HG02938 (cell line): ENCODE data around the gene NELL2.
"Not testable (repeated sequence)": the region's sequence is repeated elsewhere in the genome, so short reads cannot be mapped to it uniquely, and the experiment has no call there.

ENCODE experiments used
- ATAC-seq: cut with Tn5 transposase; IDR thresholded peaks from one replicate; pipeline ENCODE4 v1.9.1; 2021; ENCODE audit warnings: mild to moderate bottlenecking, moderate library complexity; ENCODE audit not compliant: unreplicated experiment

NELL2 gene

DNA sequence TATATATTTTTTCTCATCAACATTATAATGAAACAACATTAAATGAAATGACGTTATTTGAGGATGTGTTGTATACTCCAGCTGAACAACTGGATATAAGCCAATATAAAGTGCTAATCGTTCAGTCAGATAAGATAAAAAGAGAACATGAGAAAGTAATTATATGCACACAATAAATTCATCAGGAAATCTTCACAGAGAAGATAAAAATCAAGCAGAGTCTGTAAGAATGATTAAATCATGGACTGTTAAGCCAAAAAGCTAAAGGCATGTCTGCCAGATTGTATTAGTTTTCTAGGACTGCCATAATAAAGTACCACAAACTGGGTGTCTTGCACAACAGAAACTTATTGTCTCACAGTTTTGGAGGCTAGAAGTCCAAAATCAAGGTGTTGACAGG is 178.6 kb downstream of the NELL2 start:
- ATAC-seq, result no peak

DNA sequence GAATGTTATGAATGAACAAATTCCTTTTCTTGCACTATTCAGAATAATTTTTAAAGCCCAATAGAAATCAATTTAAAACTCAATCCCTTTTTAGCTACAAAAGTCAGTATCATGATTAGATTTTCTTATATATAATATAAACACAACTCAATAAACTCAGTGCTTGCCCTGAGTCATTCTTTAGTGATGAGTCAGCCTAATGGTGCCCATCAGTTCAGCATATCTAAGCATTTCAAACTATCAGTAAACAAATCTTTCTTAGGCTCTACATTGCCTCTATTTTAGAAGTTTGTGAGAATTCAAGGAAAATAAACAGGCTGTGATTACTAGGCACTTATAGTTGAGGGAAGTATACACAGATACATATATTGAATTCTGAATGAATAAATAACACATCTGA is 179.6 kb downstream of the NELL2 start:
- no peak for ATAC-seq

DNA sequence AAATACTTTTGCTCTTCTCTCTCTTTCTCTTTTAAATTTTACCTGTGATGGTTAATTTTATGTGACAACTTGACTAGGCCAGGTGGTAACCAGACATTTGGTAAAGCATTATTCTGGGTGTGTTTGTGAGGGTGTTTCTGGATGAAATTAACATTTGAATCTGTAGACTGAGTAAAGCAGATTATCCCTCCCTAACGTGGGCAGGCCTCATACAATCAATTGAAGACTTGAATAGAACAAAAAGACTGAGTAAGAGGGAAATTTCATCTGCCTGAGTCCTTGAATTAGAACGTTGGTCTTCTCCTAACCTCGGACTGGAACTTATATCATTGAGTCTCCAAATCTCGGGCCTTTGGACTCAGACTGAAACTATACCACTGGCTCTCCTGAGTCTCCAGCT is 182.1 kb downstream of the NELL2 start:
- ATAC-seq, result no peak

DNA sequence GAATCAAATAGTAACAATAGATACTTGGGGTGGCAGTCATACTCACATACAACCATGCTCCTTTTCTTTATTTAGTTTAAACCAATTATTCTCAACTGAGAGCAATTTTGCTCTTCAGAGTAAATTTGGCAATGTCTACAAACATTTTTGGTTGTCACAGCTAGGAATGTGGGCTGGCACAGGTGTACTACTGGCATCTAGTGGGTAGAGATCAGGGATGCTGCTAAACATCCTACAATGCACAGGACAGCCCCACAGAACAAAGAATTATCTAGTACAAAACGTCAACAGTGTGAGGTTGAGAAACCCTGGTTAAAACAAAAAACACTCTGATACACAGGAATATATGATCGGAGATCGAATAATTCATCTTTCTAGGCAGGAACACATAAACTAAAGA is 186.5 kb downstream of the NELL2 start:
- no peak for ATAC-seq

DNA sequence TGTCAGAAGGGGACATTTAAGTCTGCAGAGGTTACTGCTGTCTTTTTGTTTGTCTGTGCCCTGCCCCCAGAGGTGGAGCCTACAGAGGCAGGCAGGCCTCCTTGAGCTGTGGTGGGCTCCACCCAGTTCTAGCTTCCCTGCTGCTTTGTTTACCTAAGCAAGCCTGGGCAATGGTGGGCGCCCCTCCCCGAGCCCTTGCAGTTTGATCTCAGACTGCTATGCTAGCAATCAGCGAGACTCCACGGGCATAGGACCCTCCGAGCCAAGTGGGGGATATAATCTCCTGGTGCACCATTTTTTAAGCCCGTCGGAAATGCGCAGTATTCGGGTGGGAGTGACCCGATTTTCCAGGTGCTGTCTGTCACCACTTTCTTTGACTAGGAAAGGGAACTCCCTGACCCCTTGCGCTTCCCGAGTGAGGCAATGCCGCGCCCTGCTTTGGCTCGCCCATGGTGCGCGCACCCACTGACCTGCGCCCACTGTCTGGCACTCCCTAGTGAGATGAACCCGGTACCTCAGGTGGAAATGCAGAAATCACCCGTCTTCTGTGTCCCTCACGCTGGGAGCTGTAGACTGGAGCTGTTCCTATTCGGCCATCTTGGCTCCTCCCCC is 189.2 kb downstream of the NELL2 start:
- ATAC-seq, result not testable (repeated sequence)

DNA sequence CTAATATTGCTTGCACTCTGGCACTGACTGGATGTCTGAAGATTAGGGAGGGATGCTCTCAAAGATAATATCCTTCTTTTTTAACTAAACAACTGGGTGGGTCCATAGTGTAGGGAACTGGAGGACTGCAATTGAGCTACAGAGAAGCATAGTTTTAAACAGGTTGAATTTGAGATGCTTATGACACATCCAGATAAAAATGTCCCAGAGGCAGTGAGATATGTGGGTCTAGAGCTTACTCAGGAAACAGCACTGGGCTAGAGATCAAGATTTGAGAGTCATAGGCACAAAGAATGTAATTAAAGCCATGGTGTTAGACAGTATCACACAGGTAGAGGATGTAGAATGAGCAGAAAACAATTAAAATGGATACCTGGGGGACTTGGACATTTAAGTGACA is 198.4 kb downstream of the NELL2 start:
- no peak for ATAC-seq

DNA sequence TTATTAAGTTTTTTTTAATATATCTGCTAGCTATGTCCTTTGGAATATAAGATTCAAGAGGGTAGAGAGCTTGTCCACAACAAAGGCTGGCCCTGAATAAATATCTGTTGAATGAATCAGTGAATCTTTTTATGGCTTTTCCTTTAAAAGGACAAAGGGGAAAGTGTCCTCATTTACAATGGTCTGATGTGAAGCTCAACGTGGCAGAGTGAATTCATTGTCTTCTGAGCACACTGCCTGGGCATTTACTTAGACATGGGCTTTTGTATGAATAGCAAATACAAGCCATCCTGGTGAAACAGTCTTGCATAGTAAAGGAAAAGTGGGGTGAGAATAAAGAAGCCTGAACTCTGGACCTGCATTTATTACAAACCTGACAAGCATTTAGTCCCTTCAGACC is 201.2 kb downstream of the NELL2 start:
- no peak for ATAC-seq

DNA sequence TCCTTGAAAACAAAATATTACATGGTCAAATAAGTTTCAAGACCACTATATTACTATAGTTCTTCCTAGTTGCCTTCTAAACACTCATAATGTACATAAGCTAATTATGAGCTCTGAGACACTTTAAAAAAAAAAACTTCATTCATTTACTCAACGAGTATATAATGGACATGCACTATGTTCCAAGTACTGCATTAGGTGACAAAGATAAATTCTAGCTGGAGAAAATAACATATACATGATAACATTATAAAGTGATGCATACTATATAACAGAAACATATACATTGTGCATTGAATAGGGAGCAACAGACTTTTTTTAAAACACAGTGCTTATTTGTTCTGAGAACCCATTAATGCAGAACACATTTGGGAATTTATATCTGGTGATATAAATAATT is 202.3 kb downstream of the NELL2 start:
- ATAC-seq, result no peak

DNA sequence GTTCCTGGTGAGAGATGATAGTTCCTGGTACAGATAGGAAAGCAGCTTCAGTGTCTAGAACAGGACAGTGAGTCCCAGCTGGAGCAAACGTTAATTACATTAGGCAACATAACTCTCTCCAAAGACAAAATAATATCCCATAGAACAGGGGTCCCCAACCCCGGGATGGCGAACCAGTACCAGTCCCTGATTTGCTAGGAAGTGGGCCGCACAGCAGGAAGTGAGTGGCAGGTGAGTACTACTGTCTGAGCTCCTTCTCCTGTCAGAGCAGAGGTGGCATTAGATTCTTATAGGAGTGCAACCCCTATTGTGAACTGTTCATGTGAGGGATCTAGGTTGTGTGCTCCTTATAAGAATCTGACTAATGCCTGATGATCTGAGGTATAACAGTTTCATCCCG is 204.1 kb downstream of the NELL2 start:
- no peak for ATAC-seq

DNA sequence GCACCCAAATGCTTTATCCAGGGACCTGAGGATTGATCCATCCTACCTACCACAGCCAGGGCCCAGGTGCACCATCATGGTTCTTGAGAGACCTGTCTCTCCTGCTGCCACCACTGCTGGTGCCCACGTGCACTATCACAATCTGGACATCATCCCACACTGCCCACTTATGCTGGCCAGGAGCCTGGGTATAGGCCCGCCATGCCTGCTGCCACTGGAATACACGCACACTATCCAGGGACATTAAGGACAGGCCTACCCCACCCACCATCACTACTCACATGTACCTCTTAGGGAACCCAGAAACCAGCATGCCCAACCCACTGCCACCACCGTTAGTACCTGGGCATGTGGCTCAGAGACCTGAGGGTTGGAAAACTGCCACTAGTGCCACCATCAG is 207.7 kb downstream of the NELL2 start:
- ATAC-seq, result no peak

DNA sequence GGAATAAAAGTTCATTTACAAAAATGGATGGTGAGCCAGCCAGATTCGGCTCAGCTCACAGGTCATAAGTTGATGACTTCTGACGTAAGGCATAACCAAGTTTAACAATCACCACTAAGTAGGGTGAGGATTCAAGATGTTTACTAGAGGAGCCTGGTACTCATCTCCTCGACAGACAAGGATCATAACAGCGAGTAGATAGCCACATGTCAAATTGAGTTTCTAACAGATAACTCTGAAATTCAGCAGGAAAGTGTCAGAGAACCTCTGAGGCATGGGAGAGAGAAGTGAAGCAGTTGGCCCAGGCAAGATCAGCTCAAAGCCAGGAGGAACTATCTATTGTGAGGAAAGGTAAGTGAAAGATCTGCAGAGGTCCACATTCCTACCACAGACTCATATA is 208.7 kb downstream of the NELL2 start:
- no peak for ATAC-seq

DNA sequence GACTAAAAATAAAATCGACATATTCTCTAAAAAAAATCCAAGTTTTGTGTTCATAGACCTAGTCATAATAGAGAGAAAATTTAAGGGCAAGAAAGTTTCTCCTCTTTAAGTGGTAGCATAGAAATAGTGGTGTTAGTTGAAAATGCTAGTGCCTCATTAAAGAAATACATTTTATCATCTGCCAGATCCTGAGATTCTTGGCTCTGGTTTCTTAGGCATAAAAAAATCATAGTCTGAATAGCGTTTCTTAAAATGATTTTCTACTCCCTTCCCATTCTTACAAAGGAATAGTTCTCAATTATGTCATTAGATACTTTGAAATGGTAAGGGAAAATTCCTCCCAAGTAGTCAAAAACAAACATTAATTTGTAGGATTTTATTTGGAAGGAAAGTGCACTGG is 212.8 kb downstream of the NELL2 start:
- no peak for ATAC-seq

DNA sequence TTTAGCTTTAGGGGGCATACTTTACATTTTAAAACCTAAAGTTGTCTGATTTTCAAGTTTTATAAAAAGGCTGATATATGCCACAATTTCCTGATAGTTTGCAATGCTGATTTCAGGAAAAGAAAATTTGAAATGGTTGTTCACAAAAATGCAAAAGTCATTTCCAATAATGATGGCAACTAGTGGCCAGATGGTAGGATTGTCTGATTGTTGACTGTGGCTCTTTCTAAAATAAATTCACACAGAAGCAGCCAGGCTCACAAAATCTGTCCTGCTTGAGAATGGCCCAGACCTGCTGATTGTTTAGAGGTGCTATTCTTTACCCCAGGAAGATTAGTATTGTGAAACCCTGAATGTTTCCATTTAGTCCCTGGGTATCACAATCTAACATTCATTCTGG is 220.3 kb downstream of the NELL2 start:
- no peak for ATAC-seq

DNA sequence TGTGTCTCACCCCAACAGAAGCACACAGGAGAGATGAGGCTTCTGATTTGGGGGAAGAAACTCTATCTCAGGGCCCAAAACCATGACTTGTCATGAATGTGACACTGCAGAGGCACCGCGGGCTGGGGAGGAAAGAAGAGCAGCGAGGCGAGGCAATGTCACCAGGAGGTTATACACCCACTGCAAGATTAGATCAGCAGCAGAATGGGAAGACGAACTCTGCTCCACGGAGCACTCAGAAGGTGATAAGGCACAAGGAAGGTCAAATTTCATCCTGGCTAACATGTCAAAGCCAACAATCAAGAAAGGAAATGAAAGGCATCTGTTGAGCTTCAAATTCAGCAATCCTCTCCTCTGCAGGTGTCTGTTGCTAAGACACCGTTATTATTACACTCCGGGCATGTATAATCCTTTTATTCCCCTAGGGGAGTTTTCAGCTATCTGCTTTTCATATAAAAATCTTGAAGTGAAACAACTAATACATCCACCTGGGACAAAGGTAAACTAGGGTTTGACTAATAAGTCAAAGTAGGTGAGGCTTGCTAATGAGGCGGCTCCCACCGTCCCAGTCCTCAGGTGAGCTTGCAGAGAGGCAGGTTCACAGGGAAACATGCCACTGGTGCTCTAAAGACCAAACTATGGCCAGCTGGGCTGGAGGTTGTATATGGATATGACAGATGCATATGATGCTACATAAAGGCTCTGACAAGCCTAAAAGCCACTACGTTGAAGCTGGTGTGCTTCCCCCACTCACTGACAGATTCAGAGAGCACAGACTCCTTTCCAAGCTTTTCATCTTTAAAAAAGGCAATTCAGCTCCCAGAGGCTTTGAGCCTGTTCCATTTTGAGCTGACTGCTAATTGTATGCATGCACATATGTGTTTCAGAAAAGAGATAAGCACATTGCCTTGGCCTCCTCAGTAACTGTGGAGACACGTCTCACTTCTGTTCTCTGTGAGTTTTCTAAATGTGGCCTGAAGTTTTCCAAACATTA is 221.2 kb downstream of the NELL2 start:
- ATAC-seq, result no peak

DNA sequence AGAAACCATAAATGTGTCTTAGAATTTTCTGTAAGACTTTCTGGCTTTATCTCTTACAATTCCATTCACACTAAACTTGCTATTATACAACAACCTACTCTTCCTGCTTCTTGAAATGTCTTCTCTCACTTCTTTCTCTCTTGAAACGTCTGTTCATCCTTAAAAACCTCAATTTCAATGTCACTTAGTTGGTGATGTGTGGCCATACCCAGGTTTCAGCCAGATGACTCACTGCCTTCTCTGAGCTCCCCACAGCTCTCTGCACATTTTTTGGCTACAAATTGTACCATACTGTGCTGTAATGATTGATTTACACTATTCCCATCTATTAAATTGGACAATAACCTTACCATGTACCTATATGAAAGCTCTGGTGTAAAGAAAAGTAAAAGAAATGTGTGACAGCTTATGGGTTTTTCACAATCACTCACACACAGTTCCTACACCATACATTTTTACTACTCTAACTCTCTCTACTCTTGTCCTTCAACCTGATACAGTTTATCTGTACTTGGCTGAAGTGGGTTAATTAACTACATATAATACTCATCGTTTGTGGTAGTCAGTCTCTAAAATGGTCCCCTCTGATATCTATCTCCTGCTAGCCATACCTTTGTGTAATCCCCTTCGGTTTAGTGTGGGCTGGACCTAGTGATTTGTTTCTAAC is 222.1 kb downstream of the NELL2 start:
- no peak for ATAC-seq

DNA sequence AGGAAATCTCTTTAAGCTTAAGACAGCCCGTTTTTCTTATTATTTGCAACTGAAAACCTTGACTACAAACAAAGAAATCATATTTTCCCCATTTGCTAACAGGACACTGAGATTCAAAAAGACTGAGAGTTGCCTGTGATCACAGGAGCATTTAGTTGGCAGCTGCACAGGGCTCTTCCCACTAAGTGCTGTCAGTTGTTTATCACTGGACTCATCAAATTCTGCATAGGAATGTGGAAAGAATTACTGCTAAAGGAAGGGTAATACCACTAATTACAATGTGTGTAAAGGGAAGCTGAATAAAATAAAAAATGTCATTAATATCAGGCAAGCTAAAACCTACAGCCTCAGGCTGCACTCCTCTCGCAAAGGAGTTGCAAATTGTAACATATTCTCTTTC is 226.4 kb downstream of the NELL2 start:
- no peak for ATAC-seq

DNA sequence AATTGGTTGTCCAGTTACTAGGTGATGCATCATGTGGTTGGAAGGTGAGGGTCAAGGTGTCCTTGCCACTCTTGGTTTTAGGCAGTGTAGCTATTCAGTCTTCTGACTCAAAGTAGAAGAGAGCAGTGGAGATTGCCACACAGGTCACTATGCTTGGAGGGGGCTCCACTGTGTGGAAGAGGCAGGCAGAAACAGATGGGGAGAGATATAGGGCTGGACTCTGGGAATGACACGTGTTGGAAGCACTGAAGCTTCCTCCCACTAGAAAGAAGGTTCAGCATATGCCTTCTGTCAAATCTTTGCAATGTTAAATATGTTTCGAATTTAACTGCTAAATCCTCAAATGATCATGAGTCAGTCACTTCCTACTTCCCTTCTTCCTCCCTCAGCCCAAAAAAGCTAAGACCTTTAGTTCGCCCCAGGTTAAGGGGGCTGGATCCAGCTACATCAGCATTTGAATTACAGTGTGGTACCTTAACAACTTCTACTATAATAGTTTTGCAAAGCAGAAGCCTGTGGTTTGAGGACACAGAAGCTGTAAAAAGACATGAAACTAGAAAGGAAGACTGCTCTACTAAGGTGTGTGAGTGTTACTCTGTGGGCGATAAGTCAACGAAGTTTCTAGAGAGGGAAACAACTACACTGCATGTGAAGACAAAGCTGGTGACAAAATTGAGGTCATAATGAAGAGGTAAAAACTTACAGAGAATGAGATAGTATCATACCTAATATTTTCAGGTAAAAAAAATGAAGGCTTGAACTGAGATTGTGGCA is 228.0 kb downstream of the NELL2 start:
- ATAC-seq, result no peak

DNA sequence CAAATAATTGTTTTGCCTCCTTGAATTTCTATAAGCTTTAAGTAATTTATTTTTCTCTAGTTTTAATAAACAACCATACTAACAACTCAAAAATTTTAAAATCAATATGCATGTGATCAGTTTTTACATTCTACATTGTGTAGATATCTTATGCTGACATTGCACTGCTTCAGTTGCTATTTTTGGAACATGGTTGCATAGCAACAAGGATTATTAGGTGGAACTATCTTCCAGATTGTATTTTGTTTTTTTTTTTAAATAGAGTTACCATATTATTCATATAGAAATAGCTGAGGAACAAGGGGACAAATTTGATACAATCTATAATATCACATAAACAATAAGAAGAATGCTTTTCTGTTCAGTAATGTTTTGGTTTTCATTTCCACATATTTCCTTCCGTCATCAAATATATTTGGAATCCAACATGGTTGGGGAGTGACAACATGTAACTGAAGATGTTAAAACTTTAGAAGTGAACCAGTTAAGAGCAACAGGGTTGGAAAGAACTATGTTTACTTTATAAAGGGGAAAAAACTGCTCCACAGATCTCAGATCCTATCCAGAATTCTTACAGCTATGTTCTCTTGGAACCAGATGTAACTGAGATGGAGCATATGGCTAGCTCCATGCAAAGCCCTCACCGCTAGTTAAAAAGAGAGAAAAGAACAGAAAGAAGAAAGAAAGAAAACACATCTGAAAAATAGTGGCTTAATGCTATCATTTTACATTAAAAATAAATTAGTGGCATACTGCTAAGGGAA is 235.5 kb downstream of the NELL2 start:
- ATAC-seq, result no peak

DNA sequence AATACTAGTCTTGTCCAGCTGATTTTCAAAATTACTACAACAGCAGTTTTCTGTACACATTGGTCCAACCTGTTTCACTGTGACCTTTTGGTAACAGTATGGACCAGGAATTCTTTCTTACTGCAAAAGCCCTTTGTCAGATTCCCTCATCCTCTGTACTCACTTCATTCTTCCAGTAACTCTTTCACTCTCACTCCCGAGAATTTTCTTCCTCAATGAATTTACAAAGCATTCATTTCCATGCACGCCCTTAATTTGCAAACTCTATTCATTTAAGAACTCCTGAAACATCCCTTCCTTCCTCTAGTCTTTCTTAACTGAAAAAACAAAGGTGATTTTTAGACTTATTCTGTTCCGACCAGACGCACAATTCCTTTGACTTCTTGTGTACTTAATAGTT is 238.2 kb downstream of the NELL2 start:
- no peak for ATAC-seq

DNA sequence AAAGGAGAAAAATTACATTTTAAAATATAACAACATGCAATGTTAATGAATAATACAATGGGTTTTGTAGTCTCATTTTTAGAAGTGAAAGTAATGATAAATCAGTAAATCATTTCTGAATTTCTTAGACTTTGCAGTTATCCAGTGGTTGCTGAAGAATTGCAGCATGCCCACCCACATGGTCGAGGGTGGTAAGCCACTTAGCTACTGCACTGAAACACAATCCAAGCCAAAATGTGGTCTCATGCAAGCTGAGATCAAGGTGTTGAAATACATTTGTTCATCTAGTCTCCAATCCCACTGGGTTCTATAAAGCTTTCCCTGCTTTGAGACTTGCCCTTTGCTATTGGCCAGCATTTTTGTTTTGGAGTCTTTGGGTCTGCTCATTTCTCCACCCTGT is 247.9 kb downstream of the NELL2 start:
- ATAC-seq, result no peak
